ENCODE data around the gene NAA25.
A peak's percentile ranks its signal among the peaks of the same experiment; 100 is the strongest.
"Not testable (repeated sequence)": the region's sequence is repeated elsewhere in the genome, so short reads cannot be mapped to it uniquely, and the experiment has no call there.

Gene NAA25

GRCh38 chr12:112049351-112049750 is 59.2 kb downstream of the NAA25 start:
- no peak for DNase-seq

- DNase-seq: no peak
Observed at GRCh38 chr12:112046003-112046402, 62.6 kb downstream of the NAA25 start.

GRCh38 chr12:112036614-112037013 is 72.0 kb downstream of the NAA25 start:
- peak; percentile 9 for DNase-seq

- DNase-seq: peak; percentile 28
Observed at GRCh38 chr12:112035219-112035785, 73.3 kb downstream of the NAA25 start.

GRCh38 chr12:112032292-112032691 is 76.3 kb downstream of the NAA25 start:
- DNase-seq: peak; percentile 8

- peak; percentile 19 for DNase-seq
Observed at GRCh38 chr12:112031472-112031871, 77.1 kb downstream of the NAA25 start.

- no peak for DNase-seq
Observed at GRCh38 chr12:112029301-112029700, 79.3 kb downstream of the NAA25 start.

GRCh38 chr12:112025808-112026375 is 82.7 kb downstream of the NAA25 start:
- DNase-seq: peak; percentile 79

- peak; percentile 28 for DNase-seq
Observed at GRCh38 chr12:112023759-112024396, 84.7 kb downstream of the NAA25 start.

- peak; percentile 53 for DNase-seq
Observed at GRCh38 chr12:112022241-112023016, 86.2 kb downstream of the NAA25 start.

GRCh38 chr12:112020947-112021457 is 87.6 kb downstream of the NAA25 start:
- DNase-seq: peak; percentile 49

- no peak for DNase-seq
Observed at GRCh38 chr12:112018571-112019237, 89.9 kb downstream of the NAA25 start.

GRCh38 chr12:112017041-112017440 is 91.5 kb downstream of the NAA25 start:
- peak; percentile 19 for DNase-seq

GRCh38 chr12:112015938-112016337 is 92.6 kb downstream of the NAA25 start:
- DNase-seq: no peak

- peak; percentile 90 for DNase-seq
Observed at GRCh38 chr12:112013601-112014402, 94.8 kb downstream of the NAA25 start.

GRCh38 chr12:112012775-112013600 is 95.6 kb downstream of the NAA25 start, which contains the start of the genes ERP29 and TMEM116:
Gene ERP29, plus strand, starts transcription at chr12:112013426. Its CDS starts 40 bp downstream, at chr12:112013466.
Gene TMEM116, minus strand, starts transcription at chr12:112013165. Its CDS starts 7,895 bp downstream, at chr12:112005270.
- peak; percentile 100 for DNase-seq

GRCh38 chr12:112011685-112012084 is 96.9 kb downstream of the NAA25 start:
- DNase-seq: peak; percentile 51

GRCh38 chr12:112010415-112011344 is 97.9 kb downstream of the NAA25 start:
- DNase-seq: peak; percentile 50

GRCh38 chr12:112009596-112009995 is 99.0 kb downstream of the NAA25 start:
- not testable (repeated sequence) for DNase-seq

- no peak for DNase-seq
Observed at GRCh38 chr12:112008918-112009317, 99.7 kb downstream of the NAA25 start.
